OCI-M1 (cell line): ENCODE results near the gene MNT.

Experiments used
- DNase-seq: peaks from one replicate; lab custom pipeline; 2025; lab: John Stamatoyannopoulos, UW

MNT gene

GRCh38 chr17:2380226-2380922 lies 20.5 kb downstream of the MNT start:
- DNase-seq = no peak

- DNase-seq = no peak
Measured at GRCh38 chr17:2379489-2380225, 21.2 kb downstream of the MNT start.

GRCh38 chr17:2378905-2379304 lies 22.0 kb downstream of the MNT start:
- DNase-seq = no peak

GRCh38 chr17:2377659-2378058 lies 23.2 kb downstream of the MNT start:
- no peak for DNase-seq

- no peak for DNase-seq
Measured at GRCh38 chr17:2376107-2376506, 24.8 kb downstream of the MNT start.

- DNase-seq = no peak
Measured at GRCh38 chr17:2375406-2375805, 25.5 kb downstream of the MNT start.

GRCh38 chr17:2374549-2375285 lies 26.1 kb downstream of the MNT start:
- DNase-seq = no peak

- no peak for DNase-seq
Measured at GRCh38 chr17:2373179-2373578, 27.7 kb downstream of the MNT start.

GRCh38 chr17:2372681-2373080 lies 28.2 kb downstream of the MNT start:
- no peak for DNase-seq

- DNase-seq = no peak
Measured at GRCh38 chr17:2372180-2372579, 28.7 kb downstream of the MNT start.

- DNase-seq = no peak
Measured at GRCh38 chr17:2371183-2372130, 29.4 kb downstream of the MNT start.

- DNase-seq = no peak
Measured at GRCh38 chr17:2370211-2370589, 30.7 kb downstream of the MNT start.

- DNase-seq = no peak
Measured at GRCh38 chr17:2369551-2370210, 31.2 kb downstream of the MNT start.

GRCh38 chr17:2369039-2369438 lies 31.8 kb downstream of the MNT start:
- no peak for DNase-seq

- DNase-seq = no peak
Measured at GRCh38 chr17:2368359-2368758, 32.5 kb downstream of the MNT start.

- DNase-seq = no peak
Measured at GRCh38 chr17:2366747-2367494, 33.9 kb downstream of the MNT start.

GRCh38 chr17:2365132-2365531 lies 35.7 kb downstream of the MNT start:
- DNase-seq = no peak

- DNase-seq = no peak
Measured at GRCh38 chr17:2364763-2365116, 36.1 kb downstream of the MNT start.

GRCh38 chr17:2363851-2364762 lies 36.8 kb downstream of the MNT start:
- DNase-seq = no peak

- DNase-seq = no peak
Measured at GRCh38 chr17:2363318-2363717, 37.5 kb downstream of the MNT start.
